Ecto neural progenitor cell (in vitro differentiated cells): ENCODE data around the gene GHRHR.
A peak's percentile ranks its signal among the peaks of the same experiment; 100 is the strongest.

ENCODE experiments used
- DNase-seq: peaks from one replicate; pipeline ENCODE4 v3.0.0-alpha.2; 2018; ENCODE audit warnings: low spot score

GHRHR gene

GRCh38 chr7:30928254-30928872 is 35.4 kb upstream of the GHRHR start:
- DNase-seq: no peak

GRCh38 chr7:30929686-30930085 is 34.1 kb upstream of the GHRHR start:
- no peak for DNase-seq

- no peak for DNase-seq
These were observed 33.1 kb upstream of the GHRHR start for GRCh38 chr7:30930621-30931020.

GRCh38 chr7:30931161-30931928 is 32.4 kb upstream of the GHRHR start:
- DNase-seq: no peak

- DNase-seq: no peak
These were observed 31.7 kb upstream of the GHRHR start for GRCh38 chr7:30931929-30932540.

GRCh38 chr7:30932562-30932961 is 31.2 kb upstream of the GHRHR start:
- no peak for DNase-seq

GRCh38 chr7:30933124-30933974 is 30.4 kb upstream of the GHRHR start:
- DNase-seq: peak; percentile 75

- no peak for DNase-seq
These were observed 29.5 kb upstream of the GHRHR start for GRCh38 chr7:30934225-30934624.

GRCh38 chr7:30934732-30935568 is 28.8 kb upstream of the GHRHR start:
- DNase-seq: no peak

GRCh38 chr7:30935569-30935877 is 28.2 kb upstream of the GHRHR start:
- DNase-seq: no peak

- no peak for DNase-seq
These were observed 27.0 kb upstream of the GHRHR start for GRCh38 chr7:30936650-30937245.

- DNase-seq: no peak
These were observed 26.3 kb upstream of the GHRHR start for GRCh38 chr7:30937416-30937815.

- peak; percentile 95 for DNase-seq
These were observed 25.1 kb upstream of the GHRHR start for GRCh38 chr7:30938435-30939316.

GRCh38 chr7:30941582-30942323 is 22.0 kb upstream of the GHRHR start:
- no peak for DNase-seq

- DNase-seq: no peak
These were observed 13.6 kb upstream of the GHRHR start for GRCh38 chr7:30950197-30950596.

GRCh38 chr7:30954914-30955313 is 8.8 kb upstream of the GHRHR start:
- no peak for DNase-seq

GRCh38 chr7:30956704-30957103 is 7.0 kb upstream of the GHRHR start:
- no peak for DNase-seq

GRCh38 chr7:30965372-30965771 is 1.6 kb downstream of the GHRHR start:
- DNase-seq: no peak

GRCh38 chr7:30965883-30966282 is 2.1 kb downstream of the GHRHR start:
- no peak for DNase-seq

- DNase-seq: no peak
These were observed 4.5 kb downstream of the GHRHR start for GRCh38 chr7:30968294-30968693.
